Type B pancreatic cell (in vitro differentiated cells): Measurements from ENCODE around the gene XRRA1. TPM values are rescaled to one million over a fixed set of nuclear protein-coding genes. Genes with fewer than 3 reads are reported as not detected.

Experiments
- DNase-seq: peaks from one replicate; pipeline ENCODE4 v3.0.0; 2021; ENCODE audit warnings: mixed read lengths; ENCODE audit not compliant: unreplicated experiment; ENCODE audit errors: extremely low spot score
- H3K27ac Mint-ChIP-seq: 2 replicates; pipeline ENCODE4 v1.8.0; 2021; ENCODE audit warnings: mild to moderate bottlenecking, mixed read lengths
- H3K27me3 Mint-ChIP-seq: 2 replicates; pipeline ENCODE4 v1.8.0; 2021; ENCODE audit warnings: mixed read lengths
- H3K36me3 Mint-ChIP-seq: 2 replicates; pipeline ENCODE4 v1.8.0; 2021; ENCODE audit warnings: mixed read lengths
- H3K4me1 Mint-ChIP-seq: one replicate; pipeline ENCODE4 v1.8.0; 2021; ENCODE audit warnings: mixed read lengths; ENCODE audit not compliant: unreplicated experiment
- H3K4me3 Mint-ChIP-seq: 2 replicates; pipeline ENCODE4 v1.8.0; 2021; ENCODE audit warnings: mild to moderate bottlenecking, mixed read lengths
- H3K9me3 Mint-ChIP-seq: 2 replicates; pipeline ENCODE4 v1.8.0; 2021; ENCODE audit warnings: mixed read lengths
- CTCF ChIP-seq: fragments of 200-600 bp; sonication (generic); conservative IDR thresholded peaks from 2 replicates; pipeline ENCODE4 v1.5.0; 2021; ENCODE audit warnings: antibody characterized with exemption, mild to moderate bottlenecking
- total RNA-seq: library from RNA; stranded (reverse); gene quantifications from 2 replicates; pipeline ENCODE4 v1.2.1, GENCODE V29; 2021; ENCODE audit warnings: low replicate concordance

The XRRA1 gene
- total RNA-seq, 1 donor from 2014 or later = 8.8 TPM

DNA sequence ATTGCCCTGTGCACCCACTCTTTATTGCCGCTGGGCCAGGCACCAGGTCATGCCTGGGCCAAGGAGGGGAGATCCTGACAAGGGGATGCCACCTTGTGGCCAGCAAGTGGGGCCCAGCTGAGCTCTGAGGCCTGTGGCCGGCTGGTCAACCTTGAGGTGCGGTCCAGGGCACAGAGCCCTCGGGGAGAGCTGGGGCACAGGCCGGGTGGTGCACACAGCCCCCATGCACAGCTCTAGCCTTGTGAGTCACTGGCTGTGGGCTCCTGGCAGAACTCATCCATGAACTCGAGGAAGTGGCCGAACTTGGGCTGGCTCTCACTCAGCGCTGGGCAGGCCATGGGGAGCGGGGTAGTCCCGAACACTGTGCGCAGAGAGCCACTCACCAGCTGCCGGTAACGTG is 105.9 kb downstream of the XRRA1 start:
- Mint-ChIP-seq H3K36me3 (peaks cover 33% of the 10 kb centered on the region), H3K27ac (no peak overlapping the region), H3K9me3 (no peaks in the 10 kb centered on the region), H3K27me3 (no peaks in the 10 kb centered on the region), H3K4me1 (no peaks in the 10 kb centered on the region), H3K4me3 (no peak overlapping the region)
- DNase-seq = no peak
- TF ChIP-seq CTCF = no peak

- peaks cover 36% of the 10 kb centered on the region for H3K36me3 Mint-ChIP-seq
- H3K27ac Mint-ChIP-seq = no peak overlapping the region
- no peak for DNase-seq
- no peak overlapping the region for H3K4me3 Mint-ChIP-seq
- no peak for TF ChIP-seq CTCF
- no peaks in the 10 kb centered on the region for H3K4me1 Mint-ChIP-seq
- H3K27me3 Mint-ChIP-seq = no peaks in the 10 kb centered on the region
- no peaks in the 10 kb centered on the region for H3K9me3 Mint-ChIP-seq
These were observed 108.4 kb downstream of the XRRA1 start for GRCh38 chr11:74840486-74840885.

DNA sequence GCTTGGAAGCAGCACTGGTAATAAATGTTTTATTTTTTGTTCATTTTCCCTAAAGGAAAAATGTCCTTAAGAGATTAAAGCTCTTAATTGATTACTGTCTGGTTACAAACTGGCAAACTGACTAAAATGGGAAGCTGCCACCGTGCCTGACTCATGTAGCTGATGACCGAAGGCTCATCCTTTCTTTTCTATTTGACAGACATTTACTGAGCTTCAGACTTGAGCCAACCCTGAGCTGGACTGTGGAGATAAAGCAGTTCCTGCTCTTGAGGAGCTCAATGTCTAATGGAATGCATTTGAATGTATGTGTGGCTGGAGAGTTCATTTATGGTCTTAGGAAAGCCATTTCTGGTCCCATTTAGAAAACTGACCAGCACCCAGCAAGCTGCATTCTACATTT is 108.9 kb downstream of the XRRA1 start:
- Mint-ChIP-seq H3K4me1 (no peaks in the 10 kb centered on the region), H3K27ac (no peak overlapping the region), H3K4me3 (no peak overlapping the region), H3K27me3 (no peaks in the 10 kb centered on the region), H3K36me3 (peaks cover 37% of the 10 kb centered on the region), H3K9me3 (no peaks in the 10 kb centered on the region)
- no peak for DNase-seq
- no peak for TF ChIP-seq CTCF

DNA sequence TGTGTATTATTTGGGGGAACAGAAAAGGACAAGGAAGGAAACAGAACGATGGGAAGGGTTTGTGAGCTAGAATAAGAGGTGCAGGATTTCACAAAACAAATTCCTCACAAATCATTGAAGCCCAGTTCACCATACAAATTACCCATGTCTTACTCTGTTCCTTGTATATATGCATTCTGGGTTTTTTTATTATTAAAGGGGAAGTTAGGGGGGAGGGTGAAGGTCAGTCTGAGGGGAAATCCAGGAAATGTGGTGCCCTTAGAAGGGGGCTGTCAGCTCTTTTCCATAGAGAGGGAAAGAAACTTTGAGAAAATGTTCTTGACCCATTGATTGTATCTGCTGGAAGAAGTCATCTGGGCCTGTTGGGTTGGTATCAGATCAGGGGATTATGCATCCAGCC is 109.4 kb downstream of the XRRA1 start:
- Mint-ChIP-seq H3K4me3 (no peak overlapping the region), H3K27ac (no peak overlapping the region), H3K36me3 (peaks cover 39% of the 10 kb centered on the region), H3K9me3 (no peaks in the 10 kb centered on the region), H3K27me3 (no peaks in the 10 kb centered on the region), H3K4me1 (no peaks in the 10 kb centered on the region)
- DNase-seq = no peak
- no peak for TF ChIP-seq CTCF

- no peak overlapping the region for H3K27ac Mint-ChIP-seq
- no peak for TF ChIP-seq CTCF
- no peaks in the 10 kb centered on the region for H3K27me3 Mint-ChIP-seq
- no peak overlapping the region for H3K4me3 Mint-ChIP-seq
- DNase-seq = no peak
- no peaks in the 10 kb centered on the region for H3K4me1 Mint-ChIP-seq
- H3K9me3 Mint-ChIP-seq = no peaks in the 10 kb centered on the region
- H3K36me3 Mint-ChIP-seq = peaks cover 39% of the 10 kb centered on the region
These were observed 110.7 kb downstream of the XRRA1 start for GRCh38 chr11:74838188-74838587.

DNA sequence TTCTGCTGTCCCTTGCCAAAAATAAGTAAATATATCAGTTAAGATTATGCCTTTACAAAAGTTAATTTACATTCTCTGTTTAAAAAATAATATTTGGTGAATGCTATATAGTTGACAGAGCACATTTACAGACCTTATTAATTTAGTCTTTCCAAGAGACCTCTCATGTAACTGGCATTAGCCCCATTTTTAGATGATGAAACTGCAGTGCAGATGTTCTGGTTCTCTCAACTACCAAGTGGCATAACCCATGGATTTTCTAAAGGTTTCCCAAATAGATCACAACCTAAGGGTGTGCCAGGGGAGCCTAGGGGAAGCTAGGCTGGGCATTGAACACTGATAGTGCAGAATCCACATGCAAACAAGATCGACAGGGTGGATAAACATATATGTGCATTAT is 111.7 kb downstream of the XRRA1 start:
- Mint-ChIP-seq H3K4me3 (no peak overlapping the region), H3K4me1 (no peaks in the 10 kb centered on the region), H3K27me3 (no peaks in the 10 kb centered on the region), H3K9me3 (no peaks in the 10 kb centered on the region), H3K36me3 (peaks cover 40% of the 10 kb centered on the region), H3K27ac (no peak overlapping the region)
- DNase-seq = no peak
- TF ChIP-seq CTCF = no peak
